ENCODE data around the gene ZNF341. TPM values are rescaled to one million over a fixed set of nuclear protein-coding genes. Genes with fewer than 3 reads are reported as not detected.

Gene ZNF341
- total RNA-seq, 1 experiment from 2014 or later, result 7.7 TPM

DNA sequence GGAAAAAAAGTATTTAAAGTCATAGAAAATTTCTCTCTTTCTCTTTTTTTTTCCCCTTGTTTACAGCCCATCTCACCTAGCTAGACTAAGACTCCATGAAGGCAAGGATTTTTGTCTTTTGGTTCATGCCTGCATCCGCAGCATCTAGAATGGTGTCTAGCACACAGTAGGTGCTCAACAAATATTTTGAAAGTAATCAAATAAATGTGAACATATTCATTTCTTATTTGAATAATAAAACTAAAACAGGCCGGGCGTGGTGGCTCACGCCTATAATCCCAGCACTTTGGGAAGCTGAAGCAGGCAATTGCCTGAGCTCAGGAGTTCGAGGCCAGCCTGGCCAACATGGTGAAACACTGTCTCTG lies 4.7 kb upstream of the ZNF341 start:
- TF ChIP-seq SIN3A (IDR thresholded peaks at IDR 0.05; ENCODE audit: borderline replicate concordance, insufficient read depth, low read depth, low read length) (no peak), TCF7L2 (IDR thresholded peaks at IDR 0.05; ENCODE audit: low read depth, low read length) (no peak), POLR2AphosphoS5 (IDR thresholded peaks at IDR 0.05; ENCODE audit: low read depth, low read length) (no peak)
- TF ChIP-seq, protein P1, sequence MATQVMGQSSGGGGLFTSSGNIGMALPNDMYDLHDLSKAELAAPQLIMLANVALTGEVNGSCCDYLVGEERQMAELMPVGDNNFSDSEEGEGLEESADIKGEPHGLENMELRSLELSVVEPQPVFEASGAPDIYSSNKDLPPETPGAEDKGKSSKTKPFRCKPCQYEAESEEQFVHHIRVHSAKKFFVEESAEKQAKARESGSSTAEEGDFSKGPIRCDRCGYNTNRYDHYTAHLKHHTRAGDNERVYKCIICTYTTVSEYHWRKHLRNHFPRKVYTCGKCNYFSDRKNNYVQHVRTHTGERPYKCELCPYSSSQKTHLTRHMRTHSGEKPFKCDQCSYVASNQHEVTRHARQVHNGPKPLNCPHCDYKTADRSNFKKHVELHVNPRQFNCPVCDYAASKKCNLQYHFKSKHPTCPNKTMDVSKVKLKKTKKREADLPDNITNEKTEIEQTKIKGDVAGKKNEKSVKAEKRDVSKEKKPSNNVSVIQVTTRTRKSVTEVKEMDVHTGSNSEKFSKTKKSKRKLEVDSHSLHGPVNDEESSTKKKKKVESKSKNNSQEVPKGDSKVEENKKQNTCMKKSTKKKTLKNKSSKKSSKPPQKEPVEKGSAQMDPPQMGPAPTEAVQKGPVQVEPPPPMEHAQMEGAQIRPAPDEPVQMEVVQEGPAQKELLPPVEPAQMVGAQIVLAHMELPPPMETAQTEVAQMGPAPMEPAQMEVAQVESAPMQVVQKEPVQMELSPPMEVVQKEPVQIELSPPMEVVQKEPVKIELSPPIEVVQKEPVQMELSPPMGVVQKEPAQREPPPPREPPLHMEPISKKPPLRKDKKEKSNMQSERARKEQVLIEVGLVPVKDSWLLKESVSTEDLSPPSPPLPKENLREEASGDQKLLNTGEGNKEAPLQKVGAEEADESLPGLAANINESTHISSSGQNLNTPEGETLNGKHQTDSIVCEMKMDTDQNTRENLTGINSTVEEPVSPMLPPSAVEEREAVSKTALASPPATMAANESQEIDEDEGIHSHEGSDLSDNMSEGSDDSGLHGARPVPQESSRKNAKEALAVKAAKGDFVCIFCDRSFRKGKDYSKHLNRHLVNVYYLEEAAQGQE (IDR thresholded peaks at IDR 0.05; ENCODE audit: insufficient read depth in 1 of 2, low read depth in 2 of 2, low read length in 1 of 2), result no peak
- TF ChIP-seq, protein P2, sequence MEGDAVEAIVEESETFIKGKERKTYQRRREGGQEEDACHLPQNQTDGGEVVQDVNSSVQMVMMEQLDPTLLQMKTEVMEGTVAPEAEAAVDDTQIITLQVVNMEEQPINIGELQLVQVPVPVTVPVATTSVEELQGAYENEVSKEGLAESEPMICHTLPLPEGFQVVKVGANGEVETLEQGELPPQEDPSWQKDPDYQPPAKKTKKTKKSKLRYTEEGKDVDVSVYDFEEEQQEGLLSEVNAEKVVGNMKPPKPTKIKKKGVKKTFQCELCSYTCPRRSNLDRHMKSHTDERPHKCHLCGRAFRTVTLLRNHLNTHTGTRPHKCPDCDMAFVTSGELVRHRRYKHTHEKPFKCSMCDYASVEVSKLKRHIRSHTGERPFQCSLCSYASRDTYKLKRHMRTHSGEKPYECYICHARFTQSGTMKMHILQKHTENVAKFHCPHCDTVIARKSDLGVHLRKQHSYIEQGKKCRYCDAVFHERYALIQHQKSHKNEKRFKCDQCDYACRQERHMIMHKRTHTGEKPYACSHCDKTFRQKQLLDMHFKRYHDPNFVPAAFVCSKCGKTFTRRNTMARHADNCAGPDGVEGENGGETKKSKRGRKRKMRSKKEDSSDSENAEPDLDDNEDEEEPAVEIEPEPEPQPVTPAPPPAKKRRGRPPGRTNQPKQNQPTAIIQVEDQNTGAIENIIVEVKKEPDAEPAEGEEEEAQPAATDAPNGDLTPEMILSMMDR (IDR thresholded peaks at IDR 0.05), result no peak
- POLR2A ChIA-PET, result no interaction called here

DNA sequence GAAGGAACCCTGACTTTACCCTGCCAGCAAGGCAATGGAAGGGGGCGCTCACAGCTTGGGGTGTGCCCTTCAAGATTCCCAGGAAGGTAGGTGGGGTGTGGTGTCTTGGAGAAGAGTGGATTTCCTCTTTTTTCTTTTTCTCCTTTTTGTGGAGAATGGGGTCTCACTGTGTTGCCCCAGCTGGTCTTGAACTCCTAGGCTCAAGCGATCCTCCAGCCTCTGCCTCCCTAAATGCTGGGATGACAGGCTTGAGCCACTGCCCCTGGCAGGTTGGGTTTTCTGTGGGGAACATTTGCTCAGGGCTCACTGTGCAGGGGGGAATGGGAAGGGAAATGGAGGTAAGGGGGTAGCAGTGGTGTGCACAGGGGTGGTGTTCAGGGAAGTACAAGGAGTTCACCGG lies 4.0 kb upstream of the ZNF341 start:
- in situ Hi-C loops (cut with HindIII; ENCODE audit: low pct_unique_long_range_greater_than_20kb, low sequenced_read_pairs), result no loop called here
- intact Hi-C loops (cut with micrococcal nuclease; ENCODE audit: unreplicated experiment), result no loop called here

More for the DNA sequence above, 4.7 kb upstream of the ZNF341 start:
- CTCF ChIA-PET, result no interaction called here
- intact Hi-C loops (cut with micrococcal nuclease; ENCODE audit: unreplicated experiment), result no loop called here
- no peaks in the 10 kb centered on the region for H3K9me3 ChIP-seq (ENCODE audit: control insufficient read depth, insufficient read depth, low read depth, low read length)
- H3K36me3 ChIP-seq (ENCODE audit: control insufficient read depth, insufficient read depth, low read length), result no peaks in the 10 kb centered on the region
- no peaks in the 10 kb centered on the region for H3K4me1 ChIP-seq (ENCODE audit: control insufficient read depth, insufficient read depth, low read length)
- H3K4me3 ChIP-seq (ENCODE audit: low read depth in 2 of 2, low read length in 2 of 2), result no peak overlapping the region
- no TSS peak for BruUV-seq (replicated peaks)
- DNase-seq (ENCODE audit: low read depth, low spot score) (no peak), ATAC-seq (no peak)
- no peak overlapping the region for H3K27ac ChIP-seq (ENCODE audit: low read length)
- in situ Hi-C loops (cut with HindIII; ENCODE audit: low pct_unique_long_range_greater_than_20kb, low sequenced_read_pairs), result no loop called here
- H3K27me3 ChIP-seq (ENCODE audit: control insufficient read depth, insufficient read depth, low read length), result no peaks in the 10 kb centered on the region

More for the DNA sequence above, 4.0 kb upstream of the ZNF341 start:
- TF ChIP-seq, protein P1 (IDR thresholded peaks at IDR 0.05; ENCODE audit: insufficient read depth in 1 of 2, low read depth in 2 of 2, low read length in 1 of 2), result no peak
- no peak for TF ChIP-seq POLR2AphosphoS5 (IDR thresholded peaks at IDR 0.05; ENCODE audit: low read depth, low read length)
- TF ChIP-seq SIN3A (IDR thresholded peaks at IDR 0.05; ENCODE audit: borderline replicate concordance, insufficient read depth, low read depth, low read length), result no peak
- TF ChIP-seq, protein P2 (IDR thresholded peaks at IDR 0.05), result no peak
- TF ChIP-seq TCF7L2 (IDR thresholded peaks at IDR 0.05; ENCODE audit: low read depth, low read length), result no peak
- Histone ChIP-seq H3K4me3 (ENCODE audit: low read depth in 2 of 2, low read length in 2 of 2) (no peak overlapping the region), H3K27me3 (ENCODE audit: control insufficient read depth, insufficient read depth, low read length) (no peaks in the 10 kb centered on the region), H3K4me1 (ENCODE audit: control insufficient read depth, insufficient read depth, low read length) (no peaks in the 10 kb centered on the region), H3K9me3 (ENCODE audit: control insufficient read depth, insufficient read depth, low read depth, low read length) (no peaks in the 10 kb centered on the region), H3K27ac (ENCODE audit: low read length) (no peak overlapping the region), H3K36me3 (ENCODE audit: control insufficient read depth, insufficient read depth, low read length) (no peaks in the 10 kb centered on the region)
- no TSS peak for BruUV-seq (replicated peaks)
- ChIA-PET POLR2A (no interaction called here), CTCF (no interaction called here)
- DNase-seq (ENCODE audit: low read depth, low spot score), result no peak
- no peak for ATAC-seq
